HCT116 (cell line): ENCODE data around the gene LAGE3. TPM values are rescaled to one million over a fixed set of nuclear protein-coding genes. Genes with fewer than 3 reads are reported as not detected.
A peak's percentile ranks its signal among the peaks of the same experiment; 100 is the strongest.

Source experiments
- ATAC-seq: fragments of 200-7000 bp; cut with Tn5 transposase; 2 replicates; pipeline ENCODE4 v1.9.1; 2020; ENCODE audit warnings: mild to moderate bottlenecking, moderate library complexity
- BruUV-seq: library from RNA; stranded (reverse); fragments of 400-500 nt; replicated peaks from 2 replicates; lab custom pipeline; 2021; lab: Mats Ljungman, UMichigan
- CTCF ChIA-PET: fragments of 300-600 bp; sonication (Branson Sonifier 250); formaldehyde crosslinking; loops from one replicate; lab custom pipeline; 2021; ENCODE audit warnings: antibody characterized with exemption; lab: Charles Lee
- POLR2A ChIA-PET: fragments of 300-600, 350-600 bp; sonication (Branson Sonifier 250); formaldehyde crosslinking; loops from one replicate; lab custom pipeline; 2021; ENCODE audit warnings: antibody characterized with exemption; lab: Charles Lee
- RAD21 ChIA-PET, 2 experiments: fragments of 300-600 bp; sonication (Branson Sonifier 250); formaldehyde crosslinking; loops; one replicate each; lab custom pipeline; 2023; ENCODE audit warnings: low total read pairs in 2 of 2; ENCODE audit not compliant: uncharacterized antibody in 2 of 2, unreplicated experiment in 2 of 2, low non-redundant PET in 1 of 2; lab: Charles Lee
- DNase-seq: peaks from one replicate; pipeline ENCODE4 v3.0.0-alpha.2; 2010; ENCODE audit warnings: low read depth, low spot score
- H2AFZ ChIP-seq: fragments of 200-600 bp; shearing (Covaris generic), sonication (generic); 2 replicates; pipeline ENCODE4 v1.6.1; 2017; ENCODE audit warnings: low read depth, mixed run types, mixed read lengths, antibody characterized with exemption, low read length; ENCODE audit not compliant: poor library complexity, severe bottlenecking
- H3K27ac ChIP-seq: 2 replicates; pipeline ENCODE4 v1.5.1; 2012; ENCODE audit warnings: low read depth, low read length
- H3K27me3 ChIP-seq: fragments of 200-600 bp; sonication (generic); 2 replicates; pipeline ENCODE4 v1.6.1; 2016; ENCODE audit warnings: mixed run types, low read length, mixed read lengths; ENCODE audit not compliant: insufficient read depth
- H3K36me3 ChIP-seq, 2 experiments: fragments of 200-500 bp in 1 of 2; fragments of 200-600 bp in 1 of 2; sonication (Bioruptor generic) in 1 of 2; sonication (generic) in 1 of 2; 2 replicates each; pipeline versions ENCODE4 v1.5.1 to v1.6.1; 2014 to 2016; ENCODE audit warnings: low read length in 2 of 2, inconsistent platforms in 1 of 2, mixed read lengths in 1 of 2, mixed run types in 1 of 2; ENCODE audit not compliant: insufficient read depth in 2 of 2, control insufficient read depth in 1 of 2
- H3K4me1 ChIP-seq, 2 experiments: fragments of 200-600 bp in 1 of 2; sonication (generic) in 1 of 2; 2 replicates each; pipeline versions ENCODE4 v1.5.1 to v1.6.1; 2012 to 2017; ENCODE audit warnings: low read length in 2 of 2, inconsistent platforms in 1 of 2, mild to moderate bottlenecking in 1 of 2, mixed read lengths in 1 of 2, mixed run types in 1 of 2, moderate library complexity in 1 of 2; ENCODE audit not compliant: insufficient read depth in 2 of 2, control insufficient read depth in 1 of 2
- H3K4me2 ChIP-seq: fragments of 200-600 bp; sonication (generic); 2 replicates; pipeline ENCODE4 v1.6.1; 2017; ENCODE audit warnings: mixed run types, low read length, mixed read lengths
- H3K4me3 ChIP-seq, 2 experiments: fragments of 200-600 bp in 1 of 2; sonication (generic) in 1 of 2; replicated peaks in 1 of 2; 2 replicates each; pipeline ENCODE4 v1.5.1; 2011 to 2016; ENCODE audit warnings: low read length in 2 of 2, control low read depth in 1 of 2, low read depth in 1 of 2, mild to moderate bottlenecking in 1 of 2, mixed read lengths in 1 of 2, mixed run types in 1 of 2
- H3K79me2 ChIP-seq: fragments of 200-600 bp; sonication (generic); 2 replicates; pipeline ENCODE4 v1.6.1; 2017; ENCODE audit warnings: mild to moderate bottlenecking, mixed run types, low read length, moderate library complexity, mixed read lengths; ENCODE audit not compliant: insufficient read depth
- H3K9ac ChIP-seq: fragments of 200-600 bp; sonication (generic); 2 replicates; pipeline ENCODE4 v1.6.1; 2016; ENCODE audit warnings: low read length, mixed read lengths
- H3K9me2 ChIP-seq: fragments of 200-600 bp; sonication (generic), shearing (Covaris generic); 2 replicates; pipeline ENCODE4 v1.6.1; 2017; ENCODE audit warnings: mixed run types, mild to moderate bottlenecking, moderate library complexity; ENCODE audit not compliant: insufficient read depth
- H3K9me3 ChIP-seq, 2 experiments: fragments of 200-500 bp in 1 of 2; fragments of 200-600 bp in 1 of 2; sonication (Bioruptor generic) in 1 of 2; sonication (generic) in 1 of 2; 2 replicates each; pipeline ENCODE4 v1.6.1; 2014 to 2017; ENCODE audit warnings: low read length in 2 of 2, mixed read lengths in 2 of 2, inconsistent platforms in 1 of 2, low read depth in 1 of 2, mild to moderate bottlenecking in 1 of 2, mixed run types in 1 of 2, moderate library complexity in 1 of 2; ENCODE audit not compliant: control insufficient read depth in 1 of 2, insufficient read depth in 1 of 2
- H4K20me1 ChIP-seq: fragments of 200-600 bp; sonication (generic), shearing (Covaris generic); 2 replicates; pipeline ENCODE4 v1.6.1; 2017; ENCODE audit warnings: mixed run types, mild to moderate bottlenecking, moderate library complexity; ENCODE audit not compliant: insufficient read depth
- FOSL1 ChIP-seq: IDR thresholded peaks from 2 replicates; pipeline ENCODE4 v1.6.1; 2012; ENCODE audit warnings: low read depth
- SIN3A ChIP-seq: IDR thresholded peaks from 2 replicates; pipeline ENCODE4 v1.6.1; 2012; ENCODE audit warnings: low read depth
- intact Hi-C: fragments of 100-400 bp; cut with micrococcal nuclease; formaldehyde crosslinking; loops from 2 replicates; pipeline ENCODE4 v1.10.0; 2022
- total RNA-seq: library from RNA; stranded (reverse); gene quantifications from one replicate; pipeline ENCODE4 v1.2.1, GENCODE V29; 2021; ENCODE audit not compliant: unreplicated experiment
- TF ChIP-seq, protein P1 (sequence below): IDR thresholded peaks from 2 replicates; pipeline ENCODE4 v1.6.1; 2011; ENCODE audit warnings: mild to moderate bottlenecking, low read length, moderate library complexity; ENCODE audit not compliant: insufficient replicate concordance; ENCODE audit errors: extremely low read depth

The LAGE3 gene
- total RNA-seq, 1 experiment from 2014 or later: 42.8 TPM

DNA sequence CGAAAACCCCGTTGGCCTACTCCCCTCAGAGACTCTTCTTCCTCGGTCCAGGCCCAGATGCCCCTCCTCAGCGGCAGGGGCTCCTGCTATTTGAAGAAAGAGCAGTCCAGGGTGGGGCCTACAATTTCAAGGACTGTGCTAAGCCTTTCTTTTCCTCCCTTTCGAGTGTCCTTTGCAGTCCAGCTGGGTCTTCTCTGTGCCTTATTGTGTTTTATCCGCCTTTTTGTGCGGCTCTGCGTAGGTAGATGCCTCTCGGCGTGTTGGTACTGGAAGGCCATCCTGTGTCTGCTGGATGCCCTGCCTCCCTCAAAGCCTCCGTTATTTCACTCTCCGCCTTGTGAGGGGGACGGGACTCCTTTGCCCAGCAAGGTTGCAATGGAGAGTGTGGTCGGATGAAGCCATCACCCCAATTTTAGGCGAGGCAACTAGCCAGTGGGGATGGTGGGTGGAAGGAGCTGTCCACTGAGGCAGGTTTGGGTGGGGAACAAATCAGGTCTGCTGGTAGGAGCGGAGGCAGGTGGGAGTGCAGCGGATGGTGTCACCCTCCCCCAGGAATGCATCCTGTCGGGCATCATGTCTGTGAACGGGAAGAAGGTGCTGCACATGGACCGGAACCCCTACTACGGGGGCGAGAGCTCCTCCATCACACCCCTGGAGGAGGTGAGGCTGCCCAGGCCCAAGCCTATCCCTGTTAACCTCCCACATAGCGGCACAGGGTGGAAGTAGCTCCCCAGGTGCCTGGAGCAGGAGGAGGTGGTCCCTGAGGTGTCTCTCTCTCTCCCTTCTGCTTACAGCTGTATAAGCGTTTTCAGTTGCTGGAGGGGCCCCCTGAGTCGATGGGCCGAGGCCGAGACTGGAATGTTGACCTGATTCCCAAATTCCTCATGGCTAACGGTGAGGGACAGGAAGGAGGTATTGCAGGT, 40.8 kb downstream of the LAGE3 start:
- RAD21 ChIA-PET: no interaction called here
- POLR2A ChIA-PET: no interaction called here
- intact Hi-C loops: no loop called here
- no peaks in the 10 kb centered on the region; a peak in 1 of 4 replicates for H3K36me3 ChIP-seq
- DNase-seq: no peak
- no peaks in the 10 kb centered on the region for H3K27me3 ChIP-seq
- BruUV-seq: TSS peak; percentile 25
- peaks cover 3 to 17% of the 10 kb centered on the region in 2 experiments; a peak in 2 of 4 replicates for H3K4me1 ChIP-seq
- CTCF ChIA-PET: no interaction called here
- no peaks in the 10 kb centered on the region for H4K20me1 ChIP-seq
- H3K9me3 ChIP-seq: no peaks in the 10 kb centered on the region
- TF ChIP-seq FOSL1 (no peak), SIN3A (no peak)
- TF ChIP-seq, protein P1, sequence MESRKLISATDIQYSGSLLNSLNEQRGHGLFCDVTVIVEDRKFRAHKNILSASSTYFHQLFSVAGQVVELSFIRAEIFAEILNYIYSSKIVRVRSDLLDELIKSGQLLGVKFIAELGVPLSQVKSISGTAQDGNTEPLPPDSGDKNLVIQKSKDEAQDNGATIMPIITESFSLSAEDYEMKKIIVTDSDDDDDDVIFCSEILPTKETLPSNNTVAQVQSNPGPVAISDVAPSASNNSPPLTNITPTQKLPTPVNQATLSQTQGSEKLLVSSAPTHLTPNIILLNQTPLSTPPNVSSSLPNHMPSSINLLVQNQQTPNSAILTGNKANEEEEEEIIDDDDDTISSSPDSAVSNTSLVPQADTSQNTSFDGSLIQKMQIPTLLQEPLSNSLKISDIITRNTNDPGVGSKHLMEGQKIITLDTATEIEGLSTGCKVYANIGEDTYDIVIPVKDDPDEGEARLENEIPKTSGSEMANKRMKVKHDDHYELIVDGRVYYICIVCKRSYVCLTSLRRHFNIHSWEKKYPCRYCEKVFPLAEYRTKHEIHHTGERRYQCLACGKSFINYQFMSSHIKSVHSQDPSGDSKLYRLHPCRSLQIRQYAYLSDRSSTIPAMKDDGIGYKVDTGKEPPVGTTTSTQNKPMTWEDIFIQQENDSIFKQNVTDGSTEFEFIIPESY: no peak
- H3K79me2 ChIP-seq: peaks cover 29% of the 10 kb centered on the region
- H3K4me3 ChIP-seq: peak overlapping the region; percentile 63 to 67
- peak overlapping the region; percentile 53 for H3K27ac ChIP-seq
- H3K9ac ChIP-seq: peak overlapping the region; percentile 59
- ATAC-seq: no peak
- peak overlapping the region; percentile 77 for H3K4me2 ChIP-seq
- no peaks in the 10 kb centered on the region for H3K9me2 ChIP-seq
- H2AFZ ChIP-seq: no peak overlapping the region
